ENCODE data around the gene GNGT1.

- TF ChIP-seq NFYB (CRISPR knock-in tag; conservative IDR thresholded peaks at IDR 0.05; ENCODE audit: low read depth), result no peak
- TF ChIP-seq, protein P1, sequence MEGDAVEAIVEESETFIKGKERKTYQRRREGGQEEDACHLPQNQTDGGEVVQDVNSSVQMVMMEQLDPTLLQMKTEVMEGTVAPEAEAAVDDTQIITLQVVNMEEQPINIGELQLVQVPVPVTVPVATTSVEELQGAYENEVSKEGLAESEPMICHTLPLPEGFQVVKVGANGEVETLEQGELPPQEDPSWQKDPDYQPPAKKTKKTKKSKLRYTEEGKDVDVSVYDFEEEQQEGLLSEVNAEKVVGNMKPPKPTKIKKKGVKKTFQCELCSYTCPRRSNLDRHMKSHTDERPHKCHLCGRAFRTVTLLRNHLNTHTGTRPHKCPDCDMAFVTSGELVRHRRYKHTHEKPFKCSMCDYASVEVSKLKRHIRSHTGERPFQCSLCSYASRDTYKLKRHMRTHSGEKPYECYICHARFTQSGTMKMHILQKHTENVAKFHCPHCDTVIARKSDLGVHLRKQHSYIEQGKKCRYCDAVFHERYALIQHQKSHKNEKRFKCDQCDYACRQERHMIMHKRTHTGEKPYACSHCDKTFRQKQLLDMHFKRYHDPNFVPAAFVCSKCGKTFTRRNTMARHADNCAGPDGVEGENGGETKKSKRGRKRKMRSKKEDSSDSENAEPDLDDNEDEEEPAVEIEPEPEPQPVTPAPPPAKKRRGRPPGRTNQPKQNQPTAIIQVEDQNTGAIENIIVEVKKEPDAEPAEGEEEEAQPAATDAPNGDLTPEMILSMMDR (IDR thresholded peaks at IDR 0.05), result no peak
- TF ChIP-seq IRF2 (CRISPR knock-in tag; IDR thresholded peaks at IDR 0.05; ENCODE audit: borderline replicate concordance, low read depth), result no peak
Measured at GRCh38 chr7:93910076-93910994, 4.0 kb downstream of the GNGT1 start.
